Adipose tissue (tissue), 3 donors: ENCODE data around the gene SDHA. TPM values are rescaled to one million over a fixed set of nuclear protein-coding genes. Genes with fewer than 3 reads are reported as not detected.

Experiments used
- H3K27ac ChIP-seq: one replicate; pipeline ENCODE4 v1.5.1; 2013; ENCODE audit warnings: low read depth, low read length
- WGBS, 3 donors: extraction: QIAGEN DNeasy Blood & Tissue Kit; methylation state at CpG; one replicate each; pipeline ENCODE4 v1.1.7; 2013; 5-methylcytosine and 5-hydroxymethylcytosine counted together
- polyA plus RNA-seq, 3 donors: library from polyadenylated mRNA; stranded (reverse); fragments of 200-250 nt; gene quantifications; one replicate each; pipeline ENCODE4 v1.2.3, GENCODE V29; 2013
- donor health status: healthy with polysubstance abuse.
- donor health status: Bipolar disorder and iron deficiency.
- donor health status: healthy.

The SDHA gene
- polyA plus RNA-seq, 3 donors = 64.9 to 146 (median 108) TPM

- no peak overlapping the region for H3K27ac ChIP-seq
- 73 to 81% (median 81%) methylated on average over 7 of the region's 7 CpGs for WGBS, 3 donors
Observed at GRCh38 chr5:184471-184870, 33.6 kb upstream of the SDHA start.

GRCh38 chr5:185095-186070, 32.7 kb upstream of the SDHA start:
- WGBS, 3 donors = 77 to 82% (median 80%) methylated on average over 21 of the region's 21 CpGs
- no peak overlapping the region for H3K27ac ChIP-seq

GRCh38 chr5:186091-187041, 31.8 kb upstream of the SDHA start:
- WGBS, 3 donors = 60 to 77% (median 75%) methylated on average over 25 to 28 of the region's 28 CpGs
- H3K27ac ChIP-seq = no peak overlapping the region

- 79 to 85% (median 83%) methylated on average over 13 of the region's 13 CpGs for WGBS, 3 donors
- no peak overlapping the region for H3K27ac ChIP-seq
Observed at GRCh38 chr5:187042-187431, 31.1 kb upstream of the SDHA start.

- 51 to 60% (median 55%) methylated on average over 21 of the region's 21 CpGs for WGBS, 3 donors
- no peak overlapping the region for H3K27ac ChIP-seq
Observed at GRCh38 chr5:187617-188451, 30.3 kb upstream of the SDHA start.

GRCh38 chr5:188488-189481, 29.3 kb upstream of the SDHA start:
- H3K27ac ChIP-seq = no peak overlapping the region
- WGBS, 3 donors = 34 to 42% (median 34%) methylated on average over 37 of the region's 37 CpGs

- H3K27ac ChIP-seq = no peak overlapping the region
- WGBS, 3 donors = 78 to 91% (median 89%) methylated on average over 9 to 10 of the region's 10 CpGs
Observed at GRCh38 chr5:189486-189885, 28.6 kb upstream of the SDHA start.

- H3K27ac ChIP-seq = no peak overlapping the region
- WGBS, 3 donors = 73 to 79% (median 74%) methylated on average over 11 of the region's 11 CpGs
Observed at GRCh38 chr5:189976-190365, 28.1 kb upstream of the SDHA start.

- no peak overlapping the region for H3K27ac ChIP-seq
- 57 to 62% (median 62%) methylated on average over 16 of the region's 16 CpGs for WGBS, 3 donors
Observed at GRCh38 chr5:190366-191035, 27.6 kb upstream of the SDHA start.

GRCh38 chr5:191036-191948, 26.8 kb upstream of the SDHA start, which contains the start of gene LRRC14B:
Gene LRRC14B, plus strand, starts transcription at chr5:191495. Its CDS starts 44 bp downstream, at chr5:191539.
- H3K27ac ChIP-seq = no peak within 1 kb of the TSS
- 16 to 19% (median 16%) methylated on average over 48 to 56 of the region's 56 CpGs for WGBS, 3 donors

GRCh38 chr5:191949-192690, 26.0 kb upstream of the SDHA start:
- H3K27ac ChIP-seq = no peak overlapping the region
- WGBS, 3 donors = 85 to 87% (median 85%) methylated on average over 34 to 46 of the region's 46 CpGs

GRCh38 chr5:192691-192969, 25.5 kb upstream of the SDHA start:
- 77 to 83% (median 82%) methylated on average over 9 of the region's 9 CpGs for WGBS, 3 donors
- no peak overlapping the region for H3K27ac ChIP-seq

- 87 to 90% (median 90%) methylated on average over 14 to 17 of the region's 17 CpGs for WGBS, 3 donors
Observed at GRCh38 chr5:192970-193831, 24.9 kb upstream of the SDHA start.

GRCh38 chr5:194102-194501, 24.0 kb upstream of the SDHA start:
- WGBS, 3 donors = 87 to 89% (median 88%) methylated on average over 15 of the region's 15 CpGs
- H3K27ac ChIP-seq = no peak overlapping the region

More at GRCh38 chr5:192970-193831, 24.9 kb upstream of the SDHA start:
- H3K27ac ChIP-seq = no peak overlapping the region
